ENCODE results near the gene TMSB10.

DNA sequence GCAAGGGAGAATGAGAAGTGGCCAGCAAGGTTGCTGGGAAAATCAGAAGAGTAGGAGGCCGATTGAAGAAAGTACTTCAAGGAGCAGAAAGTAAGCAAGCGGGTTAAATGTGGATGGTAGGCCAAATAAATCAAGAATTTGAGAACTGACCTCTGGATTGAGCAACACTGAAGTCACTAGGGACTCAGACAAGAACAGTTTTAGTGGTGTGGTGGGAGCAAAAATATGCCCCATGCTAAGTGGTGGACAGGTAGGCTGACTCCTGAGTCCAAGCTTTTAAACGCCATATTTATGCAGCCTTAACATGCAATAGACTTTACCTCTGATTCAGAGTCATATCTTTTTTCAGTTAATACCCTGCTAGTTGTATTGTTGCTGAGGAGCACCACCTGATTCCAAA is 29.1 kb upstream of the TMSB10 start:
- TF ChIP-seq, protein P1, sequence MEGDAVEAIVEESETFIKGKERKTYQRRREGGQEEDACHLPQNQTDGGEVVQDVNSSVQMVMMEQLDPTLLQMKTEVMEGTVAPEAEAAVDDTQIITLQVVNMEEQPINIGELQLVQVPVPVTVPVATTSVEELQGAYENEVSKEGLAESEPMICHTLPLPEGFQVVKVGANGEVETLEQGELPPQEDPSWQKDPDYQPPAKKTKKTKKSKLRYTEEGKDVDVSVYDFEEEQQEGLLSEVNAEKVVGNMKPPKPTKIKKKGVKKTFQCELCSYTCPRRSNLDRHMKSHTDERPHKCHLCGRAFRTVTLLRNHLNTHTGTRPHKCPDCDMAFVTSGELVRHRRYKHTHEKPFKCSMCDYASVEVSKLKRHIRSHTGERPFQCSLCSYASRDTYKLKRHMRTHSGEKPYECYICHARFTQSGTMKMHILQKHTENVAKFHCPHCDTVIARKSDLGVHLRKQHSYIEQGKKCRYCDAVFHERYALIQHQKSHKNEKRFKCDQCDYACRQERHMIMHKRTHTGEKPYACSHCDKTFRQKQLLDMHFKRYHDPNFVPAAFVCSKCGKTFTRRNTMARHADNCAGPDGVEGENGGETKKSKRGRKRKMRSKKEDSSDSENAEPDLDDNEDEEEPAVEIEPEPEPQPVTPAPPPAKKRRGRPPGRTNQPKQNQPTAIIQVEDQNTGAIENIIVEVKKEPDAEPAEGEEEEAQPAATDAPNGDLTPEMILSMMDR (conservative IDR thresholded peaks at IDR 0.05; ENCODE audit: low read depth, low read length), result no peak
- no peak for TF ChIP-seq EZH2 (IDR thresholded peaks at IDR 0.05; ENCODE audit: borderline replicate concordance, low read depth, low read length, poor library complexity, severe bottlenecking)

Measured in A673 (cell line).